Mesendoderm (in vitro differentiated cells): ENCODE measurements around the gene HLA-DRB1. TPM values are rescaled to one million over a fixed set of nuclear protein-coding genes. Genes with fewer than 3 reads are reported as not detected.

Experiments used
- DNase-seq: peaks from one replicate; pipeline ENCODE4 v3.0.0; 2013
- H2AK5ac ChIP-seq: 2 replicates; pipeline ENCODE4 v1.6.1; 2013; ENCODE audit warnings: low read length, inconsistent platforms
- H2BK120ac ChIP-seq: 2 replicates; pipeline ENCODE4 v1.6.1; 2013; ENCODE audit warnings: low read depth, mild to moderate bottlenecking, low read length, moderate library complexity, mixed read lengths
- H2BK15ac ChIP-seq: replicated peaks from 2 replicates; pipeline ENCODE4 v1.6.1; 2013; ENCODE audit warnings: low read depth, mild to moderate bottlenecking, moderate library complexity
- H2BK5ac ChIP-seq: 2 replicates; pipeline ENCODE4 v1.6.1; 2013; ENCODE audit warnings: low read length, inconsistent platforms
- H3K18ac ChIP-seq: 2 replicates; pipeline ENCODE4 v1.6.1; 2013; ENCODE audit warnings: mild to moderate bottlenecking, low read length, mixed read lengths
- H3K23ac ChIP-seq: one replicate; pipeline ENCODE4 v1.6.1; 2013; ENCODE audit warnings: low read length
- H3K27ac ChIP-seq: 2 replicates; pipeline ENCODE4 v1.5.1; 2013; ENCODE audit warnings: low read depth, mild to moderate bottlenecking, inconsistent platforms, low read length, moderate library complexity
- H3K27me3 ChIP-seq: 2 replicates; pipeline ENCODE4 v1.6.1; 2013; ENCODE audit warnings: low read length, control low read depth, mild to moderate bottlenecking, inconsistent platforms; ENCODE audit not compliant: insufficient read depth, poor library complexity
- H3K36me3 ChIP-seq: 2 replicates; pipeline ENCODE4 v1.6.1; 2013; ENCODE audit warnings: low read length, inconsistent platforms; ENCODE audit not compliant: control insufficient read depth, insufficient read depth
- H3K4ac ChIP-seq: one replicate; pipeline ENCODE4 v1.6.1; 2013; ENCODE audit warnings: low read depth, mild to moderate bottlenecking, low read length, moderate library complexity
- H3K4me1 ChIP-seq: 2 replicates; pipeline ENCODE4 v1.6.1; 2013; ENCODE audit warnings: low read depth, low read length, inconsistent platforms; ENCODE audit not compliant: control insufficient read depth
- H3K4me2 ChIP-seq: 2 replicates; pipeline ENCODE4 v1.6.1; 2013; ENCODE audit warnings: low read length
- H3K4me3 ChIP-seq: 2 replicates; pipeline ENCODE4 v1.5.1; 2013; ENCODE audit warnings: mild to moderate bottlenecking, low read length
- H3K56ac ChIP-seq: one replicate; pipeline ENCODE4 v1.6.1; 2013; ENCODE audit warnings: low read length
- H3K79me1 ChIP-seq: 2 replicates; pipeline ENCODE4 v1.6.1; 2013; ENCODE audit warnings: low read length, inconsistent platforms
- H3K79me2 ChIP-seq: 2 replicates; pipeline ENCODE4 v1.6.1; 2013; ENCODE audit warnings: mild to moderate bottlenecking, low read length; ENCODE audit not compliant: control insufficient read depth, insufficient read depth
- H3K9ac ChIP-seq: 2 replicates; pipeline ENCODE4 v1.6.1; 2013; ENCODE audit warnings: low read length, inconsistent platforms
- H4K5ac ChIP-seq: one replicate; pipeline ENCODE4 v1.6.1; 2013; ENCODE audit warnings: low read length
- H4K8ac ChIP-seq: one replicate; pipeline ENCODE4 v1.6.1; 2013; ENCODE audit warnings: low read depth, mild to moderate bottlenecking, control low read depth, low read length, moderate library complexity
- WGBS: extraction: QIAGEN DNeasy Blood & Tissue Kit; methylation state at CpG from one replicate; pipeline ENCODE4 v1.1.7; 2013; ENCODE audit warnings: low lambda C conversion rate, missing lambda C conversion rate; ENCODE audit not compliant: insufficient coverage; ENCODE audit errors: extremely low coverage; 5-methylcytosine and 5-hydroxymethylcytosine counted together
- polyA plus RNA-seq, 2 experiments: library from polyadenylated mRNA; stranded (reverse); fragments of 200-250 nt; gene quantifications; one replicate each; pipeline ENCODE4 v1.2.3, GENCODE V29; 2013

Gene HLA-DRB1
- 2.2 TPM for polyA plus RNA-seq (2013, experiment 1 of 2)
- 2.2 TPM for polyA plus RNA-seq (2013, experiment 2 of 2)

- H4K8ac ChIP-seq, result no peak within 1 kb of the TSS
- H2AK5ac ChIP-seq, result no peak within 1 kb of the TSS
- no peak within 1 kb of the TSS for H3K18ac ChIP-seq
- no peaks in the 10 kb centered on the region for H3K36me3 ChIP-seq
- H2BK5ac ChIP-seq, result no peak within 1 kb of the TSS
- no peaks in the 10 kb centered on the region for H3K79me2 ChIP-seq
- H3K79me1 ChIP-seq, result no peaks in the 10 kb centered on the region
- no peak within 1 kb of the TSS for H3K9ac ChIP-seq
- no peak within 1 kb of the TSS for H3K4ac ChIP-seq
- H2BK15ac ChIP-seq, result no peak within 1 kb of the TSS
- peak; percentile 83 for DNase-seq
- no peak within 1 kb of the TSS for H3K27ac ChIP-seq
- no CpG with 5 or more reads among the region's 9 CpGs for WGBS
- H3K4me3 ChIP-seq, result no peak within 1 kb of the TSS
- H3K27me3 ChIP-seq, result no peaks in the 10 kb centered on the region
- H3K4me2 ChIP-seq, result no peak within 1 kb of the TSS
- H3K4me1 ChIP-seq, result no peaks in the 10 kb centered on the region
- no peak within 1 kb of the TSS for H2BK120ac ChIP-seq
- H3K56ac ChIP-seq, result no peak within 1 kb of the TSS
- H3K23ac ChIP-seq, result no peak within 1 kb of the TSS
- no peak within 1 kb of the TSS for H4K5ac ChIP-seq
Observed at GRCh38 chr6:32589596-32590449, at the start of gene HLA-DRB1. HLA-DRB1 (minus strand) TSS chr6:32589848; CDS start chr6:32589742, 106 bp downstream.

- no peak overlapping the region for H4K8ac ChIP-seq
- H3K4ac ChIP-seq, result no peak overlapping the region
- H2BK5ac ChIP-seq, result no peak overlapping the region
- H2BK120ac ChIP-seq, result no peak overlapping the region
- no peaks in the 10 kb centered on the region for H3K79me1 ChIP-seq
- no peak overlapping the region for H3K9ac ChIP-seq
- no peak overlapping the region for H4K5ac ChIP-seq
- no peak overlapping the region for H3K18ac ChIP-seq
- no peak overlapping the region for H3K27ac ChIP-seq
- H2AK5ac ChIP-seq, result no peak overlapping the region
- H3K27me3 ChIP-seq, result no peaks in the 10 kb centered on the region
- no CpG with 5 or more reads among the region's 9 CpGs for WGBS
- no peaks in the 10 kb centered on the region for H3K36me3 ChIP-seq
- no peak overlapping the region for H3K56ac ChIP-seq
- H3K4me2 ChIP-seq, result no peak overlapping the region
- no peaks in the 10 kb centered on the region for H3K79me2 ChIP-seq
- no peaks in the 10 kb centered on the region for H3K4me1 ChIP-seq
- H3K23ac ChIP-seq, result no peak overlapping the region
- DNase-seq, result no peak
- H2BK15ac ChIP-seq, result no peak overlapping the region
- no peak overlapping the region for H3K4me3 ChIP-seq
Observed at GRCh38 chr6:32638532-32639219, 49.0 kb upstream of the HLA-DRB1 start.

GRCh38 chr6:32637883-32638282, 48.2 kb upstream of the HLA-DRB1 start:
- no peak overlapping the region for H3K27ac ChIP-seq
- H3K79me2 ChIP-seq, result no peaks in the 10 kb centered on the region
- no peak overlapping the region for H3K18ac ChIP-seq
- no peak for DNase-seq
- WGBS, result no CpG with 5 or more reads among the region's 3 CpGs
- no peaks in the 10 kb centered on the region for H3K4me1 ChIP-seq
- H3K4ac ChIP-seq, result no peak overlapping the region
- H3K4me3 ChIP-seq, result no peak overlapping the region
- H2BK5ac ChIP-seq, result no peak overlapping the region
- no peaks in the 10 kb centered on the region for H3K79me1 ChIP-seq
- no peak overlapping the region for H3K4me2 ChIP-seq
- no peak overlapping the region for H2AK5ac ChIP-seq
- H2BK15ac ChIP-seq, result no peak overlapping the region
- H3K56ac ChIP-seq, result no peak overlapping the region
- no peak overlapping the region for H3K9ac ChIP-seq
- H2BK120ac ChIP-seq, result no peak overlapping the region
- H3K36me3 ChIP-seq, result no peaks in the 10 kb centered on the region
- no peak overlapping the region for H4K8ac ChIP-seq
- no peaks in the 10 kb centered on the region for H3K27me3 ChIP-seq
- H3K23ac ChIP-seq, result no peak overlapping the region
- H4K5ac ChIP-seq, result no peak overlapping the region

GRCh38 chr6:32637219-32637880, 47.7 kb upstream of the HLA-DRB1 start, which contains the start of gene HLA-DQA1:
HLA-DQA1 (plus strand) TSS chr6:32637406; CDS start chr6:32637459, 53 bp downstream.
- Histone ChIP-seq H3K36me3 (no peaks in the 10 kb centered on the region), H3K27me3 (no peaks in the 10 kb centered on the region), H4K5ac (no peak within 1 kb of the TSS), H3K79me2 (no peaks in the 10 kb centered on the region), H3K4ac (no peak within 1 kb of the TSS), H2BK5ac (no peak within 1 kb of the TSS), H3K56ac (no peak within 1 kb of the TSS), H3K4me1 (no peaks in the 10 kb centered on the region), H3K18ac (no peak within 1 kb of the TSS), H3K9ac (no peak within 1 kb of the TSS), H3K4me2 (no peak within 1 kb of the TSS), H3K27ac (no peak within 1 kb of the TSS), H3K23ac (no peak within 1 kb of the TSS), H4K8ac (no peak within 1 kb of the TSS), H2BK120ac (no peak within 1 kb of the TSS), H3K79me1 (no peaks in the 10 kb centered on the region), H2AK5ac (no peak within 1 kb of the TSS), H2BK15ac (no peak within 1 kb of the TSS), H3K4me3 (no peak within 1 kb of the TSS)
- WGBS, result no CpG with 5 or more reads among the region's 7 CpGs
- DNase-seq, result no peak

DNA sequence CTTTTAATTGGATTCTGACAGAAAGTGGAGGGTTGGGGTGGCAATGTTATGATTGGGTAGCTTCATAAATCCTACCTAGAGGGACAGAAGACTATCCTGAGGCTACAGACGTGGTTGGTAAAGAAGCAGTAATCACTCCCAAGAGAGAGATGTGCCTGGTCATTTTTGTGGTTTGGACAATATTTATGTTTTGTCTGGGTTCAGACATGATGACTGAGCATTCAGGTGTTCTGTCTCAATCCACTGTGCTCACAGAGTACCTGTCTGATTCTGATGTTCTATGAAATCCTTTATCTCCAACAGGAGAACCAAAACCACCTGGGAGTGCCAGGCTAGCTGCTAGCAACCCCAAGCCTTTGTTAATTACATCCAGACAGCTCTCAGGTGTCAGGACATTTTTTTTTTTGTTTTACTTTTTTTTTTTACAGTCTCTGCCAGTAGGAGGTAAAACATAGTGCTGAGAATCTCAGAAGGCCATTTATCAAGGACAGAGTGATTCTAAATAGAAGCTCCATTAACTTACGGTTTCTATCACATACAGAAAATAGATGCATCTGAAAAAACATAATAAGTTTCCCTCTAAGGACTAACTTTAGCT, 46.0 kb upstream of the HLA-DRB1 start:
- H4K8ac ChIP-seq, result no peak overlapping the region

More for the DNA sequence above, 46.0 kb upstream of the HLA-DRB1 start:
- H4K5ac ChIP-seq, result no peak overlapping the region
- H3K23ac ChIP-seq, result no peak overlapping the region
- no peak overlapping the region for H3K4me3 ChIP-seq
- no CpG with 5 or more reads among the region's 2 CpGs for WGBS
- no peak overlapping the region for H3K27ac ChIP-seq
- no peak overlapping the region for H2BK5ac ChIP-seq
- H3K4ac ChIP-seq, result no peak overlapping the region
- no peaks in the 10 kb centered on the region for H3K4me1 ChIP-seq
- no peaks in the 10 kb centered on the region for H3K79me1 ChIP-seq
- no peak overlapping the region for H2BK120ac ChIP-seq
- no peak overlapping the region for H2AK5ac ChIP-seq
- H3K36me3 ChIP-seq, result no peaks in the 10 kb centered on the region
- H3K56ac ChIP-seq, result no peak overlapping the region
- no peaks in the 10 kb centered on the region for H3K79me2 ChIP-seq
- no peak overlapping the region for H3K4me2 ChIP-seq
- H3K27me3 ChIP-seq, result no peaks in the 10 kb centered on the region
- no peak overlapping the region for H3K9ac ChIP-seq
- peak; percentile 41 for DNase-seq
- no peak overlapping the region for H3K18ac ChIP-seq
- no peak overlapping the region for H2BK15ac ChIP-seq
